ENCODE measurements around the gene RASSF10. TPM values are rescaled to one million over a fixed set of nuclear protein-coding genes. Genes with fewer than 3 reads are reported as not detected.

The RASSF10 gene
- total and polyA plus RNA-seq, 8 donors = 2.0 to 22.2 (median 15.6) TPM

- ATAC-seq (peak; percentile 33), DNase-seq (no peak)
- no peaks in the 10 kb centered on the region for H3K27me3 ChIP-seq
- H3K27ac ChIP-seq = no peak overlapping the region
- H3K36me3 ChIP-seq = no peaks in the 10 kb centered on the region
- intact Hi-C loops (cut with DNase I) = no loop called here
- no peaks in the 10 kb centered on the region for H3K9me3 ChIP-seq
- no peak for TF ChIP-seq CTCF (IDR thresholded peaks at IDR 0.05)
- no peaks in the 10 kb centered on the region for H3K4me1 ChIP-seq
- no peak overlapping the region for H3K4me3 ChIP-seq
Observed at GRCh38 chr11:12981676-12982522, 27.2 kb upstream of the RASSF10 start.

GRCh38 chr11:12983336-12983735, 25.8 kb upstream of the RASSF10 start:
- intact Hi-C loops (cut with DNase I) = no loop called here
- no peaks in the 10 kb centered on the region for H3K9me3 ChIP-seq
- H3K36me3 ChIP-seq = no peaks in the 10 kb centered on the region
- no peak overlapping the region for H3K4me3 ChIP-seq
- H3K27me3 ChIP-seq = no peaks in the 10 kb centered on the region
- no peak overlapping the region for H3K27ac ChIP-seq
- no peaks in the 10 kb centered on the region for H3K4me1 ChIP-seq
- DNase-seq = no peak
- no peak for ATAC-seq
- TF ChIP-seq CTCF (IDR thresholded peaks at IDR 0.05) = no peak

- DNase-seq (no peak), ATAC-seq (no peak)
- no peaks in the 10 kb centered on the region for H3K36me3 ChIP-seq
- intact Hi-C loops (cut with DNase I) = no loop called here
- H3K27ac ChIP-seq = no peak overlapping the region
- no peak for TF ChIP-seq CTCF (IDR thresholded peaks at IDR 0.05)
- no peaks in the 10 kb centered on the region for H3K9me3 ChIP-seq
- no peaks in the 10 kb centered on the region for H3K27me3 ChIP-seq
- no peak overlapping the region for H3K4me3 ChIP-seq
- no peaks in the 10 kb centered on the region for H3K4me1 ChIP-seq
Observed at GRCh38 chr11:12986194-12986898, 22.8 kb upstream of the RASSF10 start.

GRCh38 chr11:12989428-12990161, 19.5 kb upstream of the RASSF10 start:
- Histone ChIP-seq H3K36me3 (no peaks in the 10 kb centered on the region), H3K4me1 (no peaks in the 10 kb centered on the region), H3K4me3 (no peak overlapping the region), H3K27me3 (no peaks in the 10 kb centered on the region), H3K27ac (no peak overlapping the region), H3K9me3 (no peaks in the 10 kb centered on the region)
- no peak for DNase-seq
- no peak for TF ChIP-seq CTCF (IDR thresholded peaks at IDR 0.05)
- no peak for ATAC-seq
- intact Hi-C loops (cut with DNase I) = no loop called here

GRCh38 chr11:12990162-12990480, 19.0 kb upstream of the RASSF10 start:
- Histone ChIP-seq H3K9me3 (no peaks in the 10 kb centered on the region), H3K4me1 (no peaks in the 10 kb centered on the region), H3K36me3 (no peaks in the 10 kb centered on the region), H3K4me3 (no peak overlapping the region), H3K27ac (no peak overlapping the region), H3K27me3 (no peaks in the 10 kb centered on the region)
- no peak for TF ChIP-seq CTCF (IDR thresholded peaks at IDR 0.05)
- DNase-seq = no peak
- no peak for ATAC-seq
- intact Hi-C loops (cut with DNase I) = no loop called here

Measured in left lung (tissue), 10 donors.